ENCODE data around the gene PPP1R1C.
"Not testable (repeated sequence)": the region's sequence is repeated elsewhere in the genome, so short reads cannot be mapped to it uniquely, and the experiment has no call there.

Gene PPP1R1C

GRCh38 chr2:182015334-182016109 is 29.9 kb downstream of the PPP1R1C start:
- DNase-seq, result no peak

GRCh38 chr2:182018218-182018617 is 32.6 kb downstream of the PPP1R1C start:
- DNase-seq, result no peak

GRCh38 chr2:182019731-182020130 is 34.1 kb downstream of the PPP1R1C start:
- no peak for DNase-seq

- DNase-seq, result no peak
These were observed 34.8 kb downstream of the PPP1R1C start for GRCh38 chr2:182020286-182021070.

DNA sequence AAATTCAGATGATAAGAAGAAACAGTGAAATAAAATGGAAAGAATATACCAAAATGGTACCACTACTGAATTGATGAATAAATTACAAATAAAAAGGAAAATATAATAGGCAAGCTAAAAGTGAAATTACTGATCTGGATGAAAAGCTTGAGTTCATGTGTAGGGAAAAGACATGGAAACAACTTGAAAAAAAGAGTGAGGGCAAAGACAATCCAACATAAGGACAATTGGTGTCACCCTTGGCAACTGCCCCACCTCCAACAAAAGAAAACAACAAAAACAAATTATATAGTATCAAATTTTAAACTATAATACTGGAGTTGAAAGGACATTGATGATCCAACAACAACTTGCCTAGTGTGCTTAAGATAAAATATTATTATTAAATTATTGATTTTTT is 37.6 kb downstream of the PPP1R1C start:
- no peak for DNase-seq

DNA sequence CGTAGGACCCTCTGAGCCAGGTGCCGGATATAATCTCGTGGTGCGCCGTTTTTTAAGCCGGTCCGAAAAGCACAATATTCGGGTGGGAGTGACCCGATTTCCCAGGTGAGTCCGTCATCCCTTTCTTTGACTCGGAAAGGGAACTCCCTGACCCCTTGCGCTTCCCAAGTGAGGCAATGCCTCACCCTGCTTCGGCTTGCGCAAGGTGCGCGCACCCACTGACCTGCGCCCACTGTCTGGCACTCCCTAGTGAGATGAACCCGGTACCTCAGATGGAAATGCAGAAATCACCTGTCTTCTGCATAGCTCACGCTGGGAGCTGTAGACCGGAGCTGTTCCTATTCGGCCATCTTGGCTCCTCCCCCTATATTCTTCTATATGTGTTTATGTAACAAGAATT is 45.2 kb downstream of the PPP1R1C start:
- not testable (repeated sequence) for DNase-seq

DNA sequence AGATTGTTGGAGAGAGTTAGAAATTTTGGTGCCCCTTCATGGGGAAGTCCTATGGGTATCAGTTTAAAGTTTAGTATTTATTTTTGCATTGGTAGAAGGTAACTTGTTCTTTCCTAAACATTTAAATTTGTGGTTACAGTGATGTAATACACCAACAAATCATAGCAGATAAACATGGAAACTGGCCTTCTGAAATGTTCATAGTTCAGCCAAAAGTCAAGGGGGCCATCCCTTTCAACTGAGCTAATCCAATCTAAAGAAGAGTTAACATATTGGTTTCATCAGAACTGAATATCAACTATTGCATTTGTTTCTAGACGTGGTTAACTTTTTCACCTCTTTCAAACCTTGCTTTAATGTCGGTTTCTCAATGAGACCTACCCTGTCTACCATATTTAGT is 46.3 kb downstream of the PPP1R1C start:
- DNase-seq, result no peak

- DNase-seq, result no peak
These were observed 47.8 kb downstream of the PPP1R1C start for GRCh38 chr2:182033449-182033848.

- DNase-seq, result no peak
These were observed 52.9 kb downstream of the PPP1R1C start for GRCh38 chr2:182038576-182038975.

DNA sequence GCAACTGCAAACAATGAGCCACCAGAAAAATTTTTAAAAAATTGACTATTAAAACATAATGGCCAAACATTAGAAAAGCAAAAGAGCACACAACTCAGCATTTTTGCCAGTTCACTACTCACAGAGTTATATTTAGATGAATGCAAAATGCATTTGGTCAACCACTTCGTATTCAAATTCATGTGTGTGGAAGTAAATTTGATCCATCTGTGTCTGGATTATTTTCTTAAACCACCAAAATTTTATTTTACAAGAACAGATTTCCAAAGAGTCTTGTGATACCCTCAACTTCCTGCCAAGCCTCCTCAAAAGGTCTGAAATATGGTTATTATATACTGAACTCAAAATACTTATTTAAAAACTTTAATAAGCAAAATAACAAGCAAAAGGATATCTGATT is 57.4 kb downstream of the PPP1R1C start:
- no peak for DNase-seq

- DNase-seq, result no peak
These were observed 58.2 kb downstream of the PPP1R1C start for GRCh38 chr2:182043861-182044260.

- no peak for DNase-seq
These were observed 61.9 kb downstream of the PPP1R1C start for GRCh38 chr2:182047544-182047943.

GRCh38 chr2:182048088-182048487 is 62.4 kb downstream of the PPP1R1C start:
- no peak for DNase-seq

DNA sequence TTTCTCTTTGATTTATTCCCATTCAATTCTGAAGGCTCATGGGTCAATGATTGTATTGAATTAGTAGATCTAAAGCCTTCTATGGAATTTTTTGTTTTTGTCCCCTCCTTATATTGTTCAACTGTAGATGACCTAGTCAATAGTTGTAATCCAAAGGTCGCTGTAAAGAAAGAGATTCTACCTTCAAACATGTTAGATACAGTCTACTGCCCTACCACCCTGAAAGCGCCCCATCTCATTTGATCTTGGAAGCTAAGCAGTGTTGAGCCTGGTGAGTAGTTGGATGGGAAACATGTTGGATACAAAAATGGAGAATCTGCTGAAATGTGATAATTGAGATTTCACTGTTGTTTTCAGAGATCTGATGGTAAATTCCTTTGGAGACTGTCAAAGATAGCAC is 63.0 kb downstream of the PPP1R1C start:
- DNase-seq, result no peak

- DNase-seq, result no peak
These were observed 63.9 kb downstream of the PPP1R1C start for GRCh38 chr2:182049372-182050148.

- DNase-seq, result no peak
These were observed 64.9 kb downstream of the PPP1R1C start for GRCh38 chr2:182050333-182051135.

DNA sequence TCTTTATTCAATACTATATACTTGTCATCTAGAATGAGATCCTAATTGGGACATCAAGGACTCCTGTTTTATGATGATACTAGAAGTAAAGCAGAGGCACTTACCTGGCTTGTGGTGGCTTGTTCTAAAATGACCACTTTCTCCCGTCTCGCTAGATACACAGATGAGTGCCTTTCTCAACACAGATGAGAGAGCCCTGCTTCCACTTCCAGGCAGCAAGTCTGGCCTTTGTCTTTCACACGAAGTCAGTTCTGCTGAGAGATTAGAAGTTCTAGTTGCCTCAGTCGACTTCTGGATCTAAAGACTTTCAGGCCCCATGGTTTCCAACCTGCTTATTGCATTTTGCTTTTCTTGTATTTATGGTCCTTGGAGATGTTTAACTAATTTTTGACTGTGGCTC is 70.3 kb downstream of the PPP1R1C start:
- DNase-seq, result no peak

- no peak for DNase-seq
These were observed 71.3 kb downstream of the PPP1R1C start for GRCh38 chr2:182057002-182057401.

- no peak for DNase-seq
These were observed 72.4 kb downstream of the PPP1R1C start for GRCh38 chr2:182058056-182058455.

DNA sequence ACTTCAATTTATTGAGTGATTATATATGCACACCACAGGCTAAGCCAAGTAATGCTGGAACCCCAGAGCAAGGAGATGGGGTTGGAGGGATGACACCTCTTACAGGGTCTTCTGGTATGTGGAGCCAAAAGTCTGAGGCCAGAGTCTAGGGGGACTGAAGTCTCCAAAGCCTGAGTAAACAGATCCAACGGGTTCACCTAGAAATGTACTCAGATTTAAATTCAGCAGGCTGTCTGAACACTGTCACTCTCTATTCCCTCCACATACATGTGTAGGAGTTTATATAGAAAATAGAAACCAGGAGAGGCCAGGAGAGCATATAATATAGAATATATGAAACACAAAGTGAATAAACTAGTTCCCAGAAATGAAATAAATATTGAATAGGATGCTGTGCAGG is 76.1 kb downstream of the PPP1R1C start:
- DNase-seq, result no peak

- DNase-seq, result no peak
These were observed 76.8 kb downstream of the PPP1R1C start for GRCh38 chr2:182062329-182062972.
